DND-41 (cell line): ENCODE measurements around the gene THAP2.

Source experiments
- ATAC-seq: fragments of 200-7000 bp; cut with Tn5 transposase; 3 replicates; pipeline ENCODE4 v1.9.1; 2021; ENCODE audit warnings: low read depth; ENCODE audit not compliant: insufficient read depth
- DNase-seq: peaks from one replicate; pipeline ENCODE4 v3.0.0-alpha.2; 2020
- H2AFZ ChIP-seq: 2 replicates; pipeline ENCODE4 v1.6.0; 2012; ENCODE audit warnings: low read depth, low read length
- H3K27ac ChIP-seq: 2 replicates; pipeline ENCODE4 v1.5.1; 2012; ENCODE audit warnings: low read length, inconsistent platforms
- H3K27me3 ChIP-seq: fragments of 200-600 bp; sonication (generic); 2 replicates; pipeline ENCODE4 v1.6.0; 2012; ENCODE audit warnings: low read length, mild to moderate bottlenecking, inconsistent platforms; ENCODE audit not compliant: insufficient read depth, poor library complexity
- H3K36me3 ChIP-seq: 2 replicates; pipeline ENCODE4 v1.5.1; 2012; ENCODE audit warnings: low read length, inconsistent platforms; ENCODE audit not compliant: insufficient read depth
- H3K4me1 ChIP-seq: 2 replicates; pipeline ENCODE4 v1.5.1; 2012; ENCODE audit warnings: mild to moderate bottlenecking, low read length; ENCODE audit not compliant: insufficient read depth
- H3K4me2 ChIP-seq: 2 replicates; pipeline ENCODE4 v1.6.0; 2012; ENCODE audit warnings: mild to moderate bottlenecking, moderate library complexity, low read length, inconsistent platforms; ENCODE audit not compliant: insufficient read depth
- H3K4me3 ChIP-seq, 2 experiments: fragments of 200-600 bp in 1 of 2; shearing (Covaris generic) in 1 of 2; 2 replicates each; pipeline ENCODE4 v1.5.1; 2012 to 2016; ENCODE audit warnings: inconsistent platforms in 2 of 2, low read length in 2 of 2, mild to moderate bottlenecking in 2 of 2, low read depth in 1 of 2, moderate library complexity in 1 of 2
- H3K79me2 ChIP-seq: 2 replicates; pipeline ENCODE4 v1.6.0; 2012; ENCODE audit warnings: low read length, inconsistent platforms; ENCODE audit not compliant: insufficient read depth
- H3K9ac ChIP-seq: 2 replicates; pipeline ENCODE4 v1.6.0; 2012; ENCODE audit warnings: low read depth, mild to moderate bottlenecking, inconsistent platforms, low read length, moderate library complexity
- H3K9me3 ChIP-seq: 2 replicates; pipeline ENCODE4 v1.5.1; 2012; ENCODE audit warnings: low read length, moderate library complexity, mild to moderate bottlenecking, inconsistent platforms; ENCODE audit not compliant: insufficient read depth, severe bottlenecking
- H4K20me1 ChIP-seq: 2 replicates; pipeline ENCODE4 v1.6.0; 2012; ENCODE audit warnings: low read length; ENCODE audit not compliant: insufficient read depth
- CTCF ChIP-seq: IDR thresholded peaks from 2 replicates; pipeline ENCODE4 v1.5.1; 2012; ENCODE audit warnings: borderline replicate concordance, low read length, moderate library complexity, mild to moderate bottlenecking; ENCODE audit not compliant: poor library complexity, severe bottlenecking; ENCODE audit errors: extremely low read depth
- EZH2 ChIP-seq: IDR thresholded peaks from 3 replicates; pipeline ENCODE4 v1.6.1; 2012; ENCODE audit warnings: borderline replicate concordance, low read depth, mild to moderate bottlenecking, moderate library complexity, low read length, inconsistent platforms; ENCODE audit not compliant: severe bottlenecking

THAP2 gene

DNA sequence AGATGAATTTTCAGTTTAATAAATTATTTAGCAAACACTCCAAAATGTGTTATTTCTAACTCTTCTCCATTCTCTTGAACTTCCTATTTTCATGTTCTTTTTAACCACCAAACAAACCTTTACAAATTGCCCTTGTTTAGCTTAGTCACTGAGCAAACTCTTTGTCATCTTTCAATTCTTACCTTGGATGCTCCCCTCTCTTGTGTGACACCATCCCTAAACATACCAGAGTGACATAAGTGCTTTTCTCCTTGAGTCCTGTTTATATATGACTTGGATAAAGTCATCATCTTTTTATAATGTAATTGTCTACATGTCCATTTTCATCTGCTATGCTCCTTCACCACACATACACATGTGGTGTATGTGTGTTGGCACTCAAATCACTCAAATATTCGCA, 18.4 kb downstream of the THAP2 start:
- no peaks in the 10 kb centered on the region for H3K27me3 ChIP-seq
- no peak overlapping the region for H3K4me2 ChIP-seq
- no peak for ATAC-seq
- H3K9ac ChIP-seq = no peak overlapping the region
- no peaks in the 10 kb centered on the region for H4K20me1 ChIP-seq
- H3K4me3 ChIP-seq = no peak overlapping the region
- no peak for TF ChIP-seq EZH2
- TF ChIP-seq CTCF = no peak
- peaks cover 12% of the 10 kb centered on the region for H3K79me2 ChIP-seq
- no peaks in the 10 kb centered on the region for H3K9me3 ChIP-seq
- H3K27ac ChIP-seq = no peak overlapping the region
- DNase-seq = no peak
- H2AFZ ChIP-seq = no peak overlapping the region
- no peaks in the 10 kb centered on the region for H3K36me3 ChIP-seq
- H3K4me1 ChIP-seq = peaks cover 25% of the 10 kb centered on the region

- no peaks in the 10 kb centered on the region for H3K36me3 ChIP-seq
- no peaks in the 10 kb centered on the region for H4K20me1 ChIP-seq
- H3K4me2 ChIP-seq = no peak overlapping the region
- TF ChIP-seq EZH2 (no peak), CTCF (no peak)
- H3K4me3 ChIP-seq = no peak overlapping the region
- H3K9ac ChIP-seq = no peak overlapping the region
- H3K9me3 ChIP-seq = no peaks in the 10 kb centered on the region
- ATAC-seq = no peak
- no peaks in the 10 kb centered on the region for H3K27me3 ChIP-seq
- H2AFZ ChIP-seq = no peak overlapping the region
- peaks cover 37% of the 10 kb centered on the region for H3K4me1 ChIP-seq
- no peak for DNase-seq
- H3K79me2 ChIP-seq = peaks cover 23% of the 10 kb centered on the region
- H3K27ac ChIP-seq = no peak overlapping the region
Observed at GRCh38 chr12:71683633-71684032, 19.5 kb downstream of the THAP2 start.

DNA sequence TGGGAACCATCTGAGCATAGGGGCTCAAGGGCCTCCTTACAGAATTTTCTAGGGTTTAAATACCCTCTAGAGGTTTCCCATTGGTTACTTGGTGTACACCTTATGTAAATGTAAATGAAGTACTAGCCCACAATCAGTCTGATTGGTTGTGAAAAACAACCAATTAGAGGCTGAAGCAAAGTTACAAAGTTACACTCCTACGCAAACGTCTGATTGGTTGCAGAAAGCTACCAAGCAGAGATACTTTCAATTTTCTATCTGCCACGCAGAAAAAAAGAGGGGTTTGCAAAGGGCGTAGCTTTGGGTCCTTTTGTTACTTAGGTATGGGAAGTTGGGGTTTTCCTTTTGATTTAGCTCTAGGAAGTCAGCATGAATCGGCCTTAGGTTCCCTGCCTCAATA, 20.0 kb downstream of the THAP2 start:
- Histone ChIP-seq H3K27me3 (no peaks in the 10 kb centered on the region), H2AFZ (0 out of 2 replicates have a peak overlapping the region, but pooled peaks have one; percentile 29), H4K20me1 (no peaks in the 10 kb centered on the region), H3K9me3 (no peaks in the 10 kb centered on the region), H3K4me3 (no peak overlapping the region), H3K36me3 (no peaks in the 10 kb centered on the region), H3K9ac (no peak overlapping the region), H3K27ac (no peak overlapping the region), H3K4me1 (peaks cover 41% of the 10 kb centered on the region), H3K4me2 (no peak overlapping the region), H3K79me2 (peaks cover 27% of the 10 kb centered on the region)
- DNase-seq (no peak), ATAC-seq (no peak)
- no peak for TF ChIP-seq EZH2
- no peak for TF ChIP-seq CTCF

DNA sequence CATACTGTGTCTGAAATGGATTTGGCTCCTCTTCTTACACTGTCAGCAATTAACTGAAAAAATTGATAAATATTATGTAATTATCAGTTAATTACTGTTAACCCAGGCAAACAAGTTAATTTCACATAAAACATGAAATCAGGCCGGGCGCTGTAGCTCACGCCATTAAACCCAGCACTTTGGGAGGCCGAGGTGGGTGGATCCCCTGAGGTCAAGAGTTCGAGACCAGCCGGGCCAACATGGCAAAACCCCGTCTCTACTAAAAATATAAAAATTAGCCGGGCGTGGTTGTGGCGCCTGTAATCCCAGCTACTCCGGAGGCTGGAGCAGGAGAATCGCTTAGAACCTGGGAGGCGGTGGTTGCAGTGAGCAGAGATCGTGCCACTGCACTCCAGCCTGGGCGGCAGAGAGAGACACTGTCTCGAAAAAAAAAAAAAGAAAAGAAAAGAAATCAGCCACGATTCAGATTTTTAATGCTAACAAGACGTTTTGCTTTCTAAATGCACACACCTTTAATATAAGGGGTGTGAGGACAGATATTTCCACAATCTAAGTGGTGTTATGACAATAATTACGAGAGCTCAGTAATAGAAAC, 21.3 kb downstream of the THAP2 start:
- Histone ChIP-seq H3K9ac (peak overlapping the region; percentile 87), H3K4me2 (peak overlapping the region; percentile 93), H2AFZ (peak overlapping the region; percentile 88), H3K27ac (peak overlapping the region; percentile 88), H3K4me1 (peaks cover 50% of the 10 kb centered on the region), H4K20me1 (no peaks in the 10 kb centered on the region), H3K4me3 (peak overlapping the region; percentile 70 to 84; a peak in 3 of 4 replicates), H3K9me3 (no peaks in the 10 kb centered on the region), H3K27me3 (no peaks in the 10 kb centered on the region), H3K36me3 (no peaks in the 10 kb centered on the region), H3K79me2 (peaks cover 35% of the 10 kb centered on the region)
- TF ChIP-seq CTCF = no peak
- TF ChIP-seq EZH2 = no peak
- DNase-seq (no peak), ATAC-seq (no peak)
